ENCODE data around the gene PAEP. TPM values are rescaled to one million over a fixed set of nuclear protein-coding genes. Genes with fewer than 3 reads are reported as not detected.

Gene PAEP
- polyA plus RNA-seq, 5 donors, result 0.27 to 0.68 TPM; not detected in 3

DNA sequence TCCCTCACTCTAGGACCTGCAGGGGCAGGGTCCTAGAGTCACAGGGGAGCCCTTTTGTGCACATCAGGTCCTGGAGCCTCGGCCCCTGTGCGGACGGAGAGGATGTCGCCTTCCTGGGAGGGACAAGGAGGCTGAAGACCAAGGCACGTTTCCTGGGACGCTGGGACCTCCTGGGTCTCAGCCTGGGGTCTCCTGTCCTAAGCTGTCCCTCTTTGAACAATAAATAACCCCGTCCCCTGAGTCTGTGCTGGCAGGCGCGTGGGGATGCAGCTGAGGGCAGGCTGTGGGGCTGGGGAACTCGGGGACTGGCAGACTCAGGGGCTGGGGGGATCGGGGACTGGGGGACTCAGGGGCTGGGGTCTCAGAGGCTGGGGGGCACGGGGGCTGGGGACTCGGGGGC is 31.1 kb downstream of the PAEP start:
- no peak for DNase-seq

DNA sequence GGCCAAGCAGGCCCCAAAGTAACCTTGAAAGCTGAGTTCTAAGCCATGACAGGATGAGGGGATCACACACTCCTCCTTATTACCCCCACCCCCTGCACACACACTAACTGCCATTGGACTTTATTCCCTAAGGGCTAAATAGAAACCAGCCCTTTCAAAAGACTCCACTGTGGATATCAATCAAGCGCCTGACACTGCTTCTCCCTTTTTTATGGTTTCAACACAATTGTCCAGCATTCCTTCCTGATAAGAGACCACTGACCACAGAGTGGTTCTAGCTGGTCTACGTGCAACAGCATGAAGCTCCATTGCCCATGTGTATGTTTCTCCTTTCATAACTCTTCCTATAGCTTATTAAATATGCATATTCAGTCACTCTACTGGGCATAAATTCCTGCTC is 34.7 kb downstream of the PAEP start:
- no peak for DNase-seq

DNA sequence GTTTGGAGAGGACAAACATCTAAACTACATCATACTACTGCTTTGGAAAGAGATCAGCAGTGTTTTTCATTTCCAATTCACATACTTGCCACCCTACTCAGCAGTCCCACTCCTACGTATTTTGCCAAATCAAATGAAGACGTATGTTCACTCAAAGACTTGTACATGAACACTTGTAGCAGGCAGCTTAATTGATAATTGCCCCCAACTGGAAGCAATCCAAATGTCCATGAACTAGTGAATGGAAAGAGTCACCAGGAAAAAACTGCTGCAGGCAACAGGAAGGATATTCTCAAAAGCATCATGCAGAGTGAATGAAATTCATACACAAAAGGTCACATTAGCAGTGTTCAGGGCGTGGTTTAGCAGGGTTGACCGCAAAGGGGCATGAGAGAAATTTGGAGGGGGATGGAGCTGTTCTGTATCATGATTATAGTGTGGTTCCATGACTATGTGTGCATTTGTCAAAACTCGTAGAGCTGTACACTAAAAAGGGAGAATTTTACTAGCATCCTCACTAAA is 38.8 kb downstream of the PAEP start:
- DNase-seq, result no peak

DNA sequence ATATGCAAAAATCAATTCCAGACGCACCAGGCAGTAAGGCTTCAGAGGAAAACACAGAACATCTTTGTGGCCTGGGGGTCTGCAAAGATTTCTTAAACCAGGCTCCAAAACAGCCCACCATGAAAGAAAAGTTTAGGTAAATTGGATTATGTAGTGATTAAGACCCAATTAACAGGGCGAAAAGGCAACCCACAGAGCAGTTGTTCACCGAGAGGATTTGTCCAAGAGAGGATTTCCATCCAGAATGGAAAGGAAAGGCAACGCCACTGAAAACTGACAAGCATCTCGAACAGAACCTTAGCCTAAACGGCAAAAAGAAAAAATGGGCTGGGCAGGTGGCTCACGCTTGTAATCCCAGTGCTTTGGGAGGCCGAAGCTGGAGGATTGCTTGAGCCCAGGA is 40.4 kb downstream of the PAEP start:
- no peak for DNase-seq

DNA sequence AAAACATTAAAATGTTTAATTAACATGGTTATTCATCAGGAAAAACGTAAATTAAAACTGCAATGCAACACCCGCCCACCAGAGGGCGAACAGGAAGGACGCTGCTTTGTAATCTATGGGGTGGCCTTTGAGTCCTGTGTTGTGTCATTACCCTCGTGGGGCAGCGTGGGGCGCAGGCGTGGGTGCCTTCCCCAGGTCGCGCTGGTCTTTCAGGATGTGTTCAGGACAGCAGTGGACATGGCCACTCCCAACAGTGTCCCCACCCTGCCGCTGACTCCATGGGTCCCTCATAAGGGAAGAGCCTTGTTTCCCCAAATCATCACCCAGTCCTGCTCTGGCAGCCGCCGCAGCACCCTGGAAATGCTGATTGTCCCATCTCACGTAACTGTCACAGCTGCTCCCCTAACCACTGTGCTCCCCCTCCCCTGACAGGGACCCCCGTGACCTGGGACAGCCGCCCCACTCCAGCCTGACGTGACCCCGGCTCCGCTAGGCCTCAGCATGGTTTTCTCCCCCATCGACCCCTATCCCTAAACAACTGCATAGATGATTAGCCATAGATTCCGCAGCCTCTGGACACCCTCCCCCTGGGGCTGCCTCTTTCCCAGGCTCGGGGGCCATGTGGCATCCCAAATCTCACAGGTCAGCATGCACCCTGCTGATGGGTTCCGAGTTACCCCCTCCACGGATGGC is 41.4 kb downstream of the PAEP start:
- DNase-seq, result no peak

DNA sequence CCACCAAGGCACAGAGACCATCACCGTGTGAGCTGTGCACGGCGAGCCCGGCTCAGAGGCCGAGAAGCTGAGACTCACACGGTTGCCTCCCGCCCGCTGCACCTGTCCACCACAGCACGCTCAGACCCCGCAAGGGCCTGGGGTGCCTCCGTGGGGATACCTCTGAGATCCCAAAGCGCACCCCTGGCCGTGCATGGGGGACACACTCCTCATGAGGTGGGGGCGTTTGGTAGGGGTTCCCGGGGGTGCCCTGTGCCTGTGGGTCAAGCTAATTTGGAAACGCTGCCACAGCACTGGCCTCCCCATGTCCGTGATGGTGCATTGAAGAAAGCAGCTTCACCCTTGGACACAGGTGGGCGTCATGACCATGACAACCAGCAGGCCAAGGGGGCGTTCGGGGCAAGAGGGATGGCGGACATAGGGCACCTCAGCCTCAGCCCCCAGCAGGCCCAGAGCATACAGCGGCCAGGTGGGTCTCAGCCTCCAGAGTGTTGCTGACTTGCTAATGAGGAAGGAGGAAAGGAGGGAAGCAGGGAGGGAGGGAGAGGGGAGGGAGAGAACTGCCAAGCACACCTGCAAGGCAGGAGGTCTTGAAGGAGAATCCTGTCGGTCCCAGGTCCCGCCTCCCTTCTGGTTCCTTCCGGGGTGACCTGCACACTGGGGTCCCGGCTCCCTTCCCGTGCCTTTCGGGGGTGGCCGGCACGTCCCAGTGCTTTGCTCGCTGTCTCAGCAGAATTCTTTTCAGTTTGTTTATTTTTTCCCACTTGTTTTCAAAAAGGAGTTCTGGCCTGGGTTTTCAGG is 43.1 kb downstream of the PAEP start:
- no peak for DNase-seq

DNA sequence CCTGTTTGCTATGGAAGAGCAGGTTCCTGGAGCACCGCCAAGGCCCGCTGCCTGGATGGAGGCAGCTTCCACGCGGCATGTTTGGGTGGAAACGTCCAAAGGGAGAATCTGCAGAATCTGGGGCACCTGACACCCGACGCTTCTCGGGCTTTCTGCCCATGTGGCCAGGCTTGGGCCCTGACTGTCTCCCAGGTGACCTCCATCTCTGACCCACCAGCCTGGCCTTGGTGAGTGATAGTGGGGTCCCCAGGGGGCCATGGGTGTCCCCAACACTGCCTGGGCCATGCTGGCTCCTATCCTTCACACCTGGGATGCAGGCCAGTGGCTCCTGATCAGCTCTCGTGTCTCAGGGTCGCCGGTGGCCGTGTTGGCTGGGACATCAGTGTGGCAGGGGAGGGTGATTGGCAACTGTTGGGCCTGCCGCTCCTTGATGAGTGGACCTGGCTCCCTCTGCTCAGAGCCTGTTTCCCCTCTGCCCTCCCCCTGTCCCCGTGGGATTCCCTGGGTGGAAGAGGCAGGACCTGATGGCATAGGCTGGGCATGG is 43.8 kb downstream of the PAEP start:
- peak in 1 of 2 donors; percentile 3 for DNase-seq

DNA sequence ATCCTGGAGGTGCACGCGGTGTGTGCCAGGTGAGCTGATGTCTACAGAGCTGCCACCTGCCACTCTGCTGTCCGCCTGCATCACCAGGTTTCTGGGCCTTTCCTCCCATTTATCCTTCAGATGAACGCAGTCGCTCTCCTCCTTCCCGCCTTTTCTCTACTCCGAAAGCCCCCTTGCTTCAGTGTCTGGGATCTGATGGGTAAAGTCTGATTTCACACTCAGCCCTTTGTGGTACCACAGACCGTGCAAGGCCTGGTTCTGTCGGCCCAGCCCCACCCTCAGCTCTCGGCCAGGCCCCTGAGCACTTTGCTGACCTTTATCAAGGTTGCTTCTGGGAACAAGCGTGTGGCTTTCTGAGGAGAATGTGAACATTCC is 45.3 kb downstream of the PAEP start:
- no peak for DNase-seq

DNA sequence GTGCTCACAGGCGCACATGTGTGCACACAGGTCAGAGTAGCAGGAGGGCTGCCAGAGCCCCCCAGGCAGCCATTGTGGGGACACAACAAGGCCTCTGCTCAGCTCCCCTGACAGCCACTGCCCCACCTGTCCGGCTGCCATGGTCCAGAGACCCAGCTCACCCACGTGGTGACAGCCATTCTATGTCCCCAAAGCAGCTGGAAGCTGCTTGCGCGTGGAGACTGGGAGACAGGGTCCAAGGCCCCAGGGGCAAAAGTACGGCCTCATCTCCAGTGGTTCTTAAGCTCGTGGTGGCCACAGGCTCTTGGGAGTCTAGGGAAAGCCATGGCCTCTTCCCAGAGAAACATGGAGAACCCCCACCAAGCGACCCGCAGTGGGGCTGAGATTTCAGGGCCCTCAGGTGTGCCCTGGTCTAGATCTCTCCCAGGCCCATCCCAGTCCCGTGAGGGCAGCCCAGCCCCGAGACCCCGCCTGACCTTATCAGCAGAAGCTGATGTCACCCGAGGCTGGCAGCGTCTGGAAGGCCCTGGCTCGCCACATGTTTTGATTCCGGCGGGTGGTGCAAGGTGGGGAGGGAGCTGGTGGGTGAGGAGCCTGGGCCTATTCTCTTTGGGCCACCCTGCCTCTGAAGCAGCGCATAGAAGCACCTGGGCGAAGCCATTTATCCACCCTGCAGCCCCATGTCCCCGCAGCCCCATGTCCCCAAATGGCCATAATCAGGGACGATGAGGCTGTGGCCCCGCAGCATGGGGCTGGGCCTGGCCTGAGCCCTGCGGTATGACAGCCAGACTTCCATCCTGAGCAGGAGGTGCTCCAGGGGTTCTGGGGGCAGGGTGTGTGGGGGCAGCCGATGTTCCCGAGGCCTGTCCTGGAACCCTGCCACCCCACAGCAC is 46.1 kb downstream of the PAEP start:
- no peak for DNase-seq

DNA sequence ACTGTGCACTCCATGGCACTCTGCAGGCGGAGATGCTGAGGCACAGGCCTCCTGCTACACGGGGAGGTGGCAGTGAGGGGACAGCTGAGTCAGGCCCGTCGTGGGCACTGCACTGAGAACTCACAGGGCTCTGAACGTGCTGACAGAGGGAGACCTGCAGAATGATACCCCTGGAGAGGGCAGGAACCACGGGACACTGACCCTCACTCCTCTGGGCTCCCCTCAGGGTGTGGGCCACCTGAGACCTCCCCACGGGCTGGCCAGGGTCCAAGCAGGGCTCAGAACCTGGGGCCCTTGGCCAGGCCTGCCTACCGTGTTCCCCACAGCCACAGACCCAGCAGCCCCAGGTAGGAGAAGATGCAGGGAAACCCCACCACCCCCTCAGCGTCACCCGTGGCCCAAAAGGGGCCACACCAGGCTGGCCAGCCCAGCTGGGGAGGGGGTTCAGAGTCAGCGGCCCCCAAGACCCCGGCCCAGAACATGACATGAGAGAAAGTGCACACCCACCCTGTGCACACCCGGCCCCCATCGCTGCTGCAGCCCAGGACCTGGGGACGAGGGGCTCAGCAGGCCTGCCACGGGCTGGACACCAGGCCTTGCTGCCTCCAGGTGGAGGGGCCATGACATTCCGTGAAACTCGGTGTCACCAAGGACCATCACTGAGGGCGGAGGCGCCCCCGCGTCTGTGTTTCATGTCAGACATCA is 46.9 kb downstream of the PAEP start:
- no peak for DNase-seq

DNA sequence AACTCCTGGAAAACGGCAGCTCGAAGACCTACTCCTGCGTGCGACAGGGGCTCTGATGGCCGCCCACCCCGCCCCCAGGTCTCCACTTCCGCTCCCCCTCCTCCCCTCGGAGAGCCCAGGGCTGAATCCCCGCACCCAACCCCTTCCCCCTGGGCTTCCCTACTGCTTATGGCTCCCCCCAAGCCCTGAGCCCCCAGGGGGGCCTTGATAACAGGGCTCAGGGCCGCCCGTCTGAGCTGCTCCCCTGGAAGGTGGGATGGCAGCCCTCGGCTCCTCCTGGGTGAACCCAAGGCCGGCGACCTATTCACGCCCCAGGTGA is 47.4 kb downstream of the PAEP start:
- DNase-seq, result no peak

DNA sequence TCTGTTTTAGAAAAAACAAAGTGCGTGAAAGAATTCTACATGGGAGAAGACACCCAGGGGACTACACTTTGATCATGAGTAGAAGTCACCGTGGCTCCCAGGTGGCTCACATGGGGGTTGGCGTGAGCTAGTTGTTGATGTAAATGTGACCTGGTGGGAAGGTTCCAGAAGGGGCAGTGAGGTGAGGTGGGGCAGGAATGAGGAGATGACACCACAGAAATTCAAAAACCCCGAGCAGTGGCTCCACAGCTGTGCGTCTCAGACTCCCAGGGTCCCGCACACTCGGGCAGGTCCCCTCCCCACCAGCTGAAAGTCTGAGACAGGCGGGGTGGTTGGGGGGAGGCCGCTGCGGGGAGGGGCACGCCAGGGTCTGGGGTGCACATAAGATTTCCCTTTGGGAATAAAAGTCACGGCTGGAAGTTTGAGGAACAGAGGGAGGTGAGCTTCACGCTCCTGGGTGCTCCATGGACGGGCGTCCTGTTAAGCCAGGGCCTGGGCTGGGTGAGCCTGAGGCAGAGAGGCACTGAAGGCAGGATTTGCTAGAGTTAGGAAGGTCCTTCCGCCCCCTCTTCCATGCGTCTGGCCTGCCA is 47.9 kb downstream of the PAEP start:
- no peak for DNase-seq

DNA sequence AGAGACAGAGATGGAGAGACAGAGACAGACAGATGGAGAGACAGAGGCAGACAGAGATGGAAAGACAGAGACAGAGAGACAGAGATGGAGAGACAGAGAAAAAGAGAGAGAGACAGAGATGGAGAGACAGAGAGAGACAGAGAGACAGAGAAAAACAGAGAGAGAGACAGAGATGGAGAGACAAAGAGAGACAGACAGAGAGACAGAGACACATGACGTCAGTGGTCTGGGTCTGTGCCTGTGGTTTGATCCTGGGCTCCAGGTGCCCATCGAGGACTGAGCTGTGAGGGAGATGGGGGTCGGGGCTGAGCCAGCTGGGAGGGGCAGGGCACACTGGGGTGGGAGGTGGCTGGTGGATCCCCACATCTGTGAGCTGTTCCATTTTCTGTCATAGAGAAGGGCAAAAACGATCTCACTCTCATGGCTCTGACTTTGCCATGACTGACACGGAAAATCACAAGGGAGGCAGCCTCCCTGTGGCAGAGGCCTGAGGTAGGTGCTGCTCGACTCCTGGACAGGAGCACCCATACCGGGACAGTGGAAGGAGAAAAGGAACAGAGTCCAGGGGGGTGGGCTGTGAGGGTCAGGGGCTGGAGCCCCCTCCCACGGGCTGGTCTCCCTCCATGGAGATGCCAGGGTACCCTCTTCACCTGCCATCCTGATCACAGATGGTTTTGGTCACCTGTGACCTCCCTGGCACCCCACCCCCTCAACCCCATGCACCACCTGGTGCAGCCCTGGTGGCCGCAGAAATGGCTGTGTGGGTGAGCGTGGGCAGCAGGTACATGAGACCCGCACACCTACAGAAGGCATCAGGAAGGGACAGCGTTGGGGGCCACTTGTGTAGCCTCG is 49.0 kb downstream of the PAEP start:
- DNase-seq, result no peak

DNA sequence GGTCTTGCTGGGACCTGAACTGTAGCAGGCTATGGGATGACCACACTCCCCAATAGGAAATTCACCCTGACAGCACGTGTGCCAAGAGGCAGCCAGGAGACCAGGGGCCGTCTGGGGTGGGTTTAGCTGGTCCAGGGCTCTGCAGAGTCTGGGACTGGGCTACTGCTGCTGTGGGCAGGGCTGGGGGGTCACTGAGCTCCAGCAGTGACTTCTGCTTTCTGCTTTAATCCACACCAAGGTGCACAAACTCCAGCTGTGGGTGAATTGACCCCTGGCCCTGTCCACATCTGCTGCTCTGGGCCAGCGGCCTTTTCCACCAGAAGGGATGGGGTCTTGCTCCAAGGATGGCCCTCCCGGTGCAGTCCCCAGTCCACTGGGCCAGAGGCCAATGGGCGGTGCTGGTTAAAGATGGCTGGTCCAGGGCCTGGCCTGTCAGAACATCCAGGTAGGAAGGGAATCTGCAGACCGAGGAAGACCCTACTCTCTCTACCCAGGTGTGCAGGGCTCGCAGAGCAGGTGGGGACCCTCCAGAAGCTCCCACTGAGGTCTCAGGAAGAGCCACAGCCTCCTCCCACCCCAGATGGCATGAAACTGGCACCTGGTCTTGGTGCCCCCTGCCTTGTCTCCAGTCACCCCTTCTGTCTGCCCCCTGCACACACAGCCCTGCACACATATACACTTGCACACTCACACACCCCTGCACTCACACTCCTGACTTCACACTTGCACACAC is 49.8 kb downstream of the PAEP start:
- DNase-seq, result no peak

DNA sequence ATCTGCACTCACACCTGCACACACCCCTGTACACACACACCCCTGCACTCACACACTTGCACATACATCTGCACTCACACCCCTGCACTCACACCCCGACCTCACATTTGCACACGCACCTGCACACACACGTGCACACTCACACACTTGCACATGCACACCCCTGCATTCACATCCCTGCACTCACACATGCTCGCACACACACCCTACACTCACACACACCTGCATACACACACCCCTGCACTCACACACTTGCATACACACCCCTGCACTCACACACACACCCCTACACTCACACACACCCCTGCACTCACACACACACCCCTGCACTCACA is 50.3 kb downstream of the PAEP start:
- no peak for DNase-seq

DNA sequence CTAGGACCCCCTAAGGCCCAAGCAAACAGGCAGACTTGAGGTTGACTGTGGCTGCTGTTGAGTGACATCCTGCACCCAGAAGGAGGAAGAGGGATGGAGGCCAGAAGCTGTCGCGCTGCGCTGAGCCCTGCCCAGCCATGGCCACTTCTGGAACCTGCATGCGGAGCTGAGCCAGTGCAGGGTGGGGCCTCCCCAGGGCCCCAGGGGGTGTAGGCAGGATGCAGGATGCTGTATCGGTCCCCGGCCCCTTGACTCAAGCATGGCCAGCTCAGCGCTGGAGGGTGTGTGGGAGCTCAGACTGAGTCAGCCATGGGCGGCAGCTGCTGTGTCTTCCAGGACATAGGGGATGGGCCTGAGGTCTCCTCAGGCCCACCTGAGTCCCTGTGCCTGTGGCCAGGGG is 50.9 kb downstream of the PAEP start:
- no peak for DNase-seq

DNA sequence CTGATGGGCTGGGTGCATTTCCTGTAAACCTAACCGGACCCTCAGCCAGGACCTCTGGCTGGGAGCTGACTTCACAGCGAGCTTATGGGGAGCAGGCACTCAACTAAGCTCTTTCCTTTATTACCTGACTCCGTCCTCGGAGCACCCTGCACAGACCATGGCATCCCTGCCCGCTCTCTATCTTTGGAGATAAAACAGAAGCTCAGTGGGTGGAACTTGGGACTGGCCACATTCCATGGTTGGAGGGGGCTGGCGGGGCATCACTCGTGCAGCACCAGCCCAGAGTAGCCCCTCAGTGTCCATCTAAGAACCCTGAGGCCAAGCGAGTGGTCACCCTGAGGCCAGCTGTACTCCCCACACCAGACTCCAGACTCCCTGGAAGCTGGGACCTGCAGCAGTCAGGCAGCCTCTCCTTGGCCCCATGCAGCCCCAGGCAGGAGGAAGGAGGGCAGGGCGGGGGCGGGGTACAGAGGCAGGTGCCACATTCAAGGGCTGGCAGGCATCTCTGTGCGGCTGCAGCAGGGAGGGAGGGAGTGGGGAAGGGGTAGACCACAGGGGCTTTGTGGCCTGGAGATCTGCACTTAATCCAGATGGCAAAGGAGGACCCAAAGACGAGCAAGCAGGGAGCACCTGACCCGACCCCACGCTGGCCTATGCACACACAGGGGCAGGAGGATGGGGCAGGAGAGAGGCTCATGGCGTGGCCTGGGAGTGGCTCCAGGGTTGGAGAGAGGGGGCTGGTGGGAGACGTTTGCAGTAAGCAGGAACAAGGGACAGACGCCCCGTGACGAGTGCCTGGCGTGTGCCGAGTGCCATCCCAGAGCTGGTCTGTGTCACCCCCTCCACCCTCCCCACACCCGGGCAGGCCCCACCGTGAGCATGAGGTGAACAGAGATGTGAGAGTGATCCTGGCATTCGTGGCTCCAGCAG is 51.7 kb downstream of the PAEP start:
- no peak for DNase-seq

Data from right lung (tissue), 5 donors.